ENCODE results near the gene MOB3C.

MOB3C gene

DNA sequence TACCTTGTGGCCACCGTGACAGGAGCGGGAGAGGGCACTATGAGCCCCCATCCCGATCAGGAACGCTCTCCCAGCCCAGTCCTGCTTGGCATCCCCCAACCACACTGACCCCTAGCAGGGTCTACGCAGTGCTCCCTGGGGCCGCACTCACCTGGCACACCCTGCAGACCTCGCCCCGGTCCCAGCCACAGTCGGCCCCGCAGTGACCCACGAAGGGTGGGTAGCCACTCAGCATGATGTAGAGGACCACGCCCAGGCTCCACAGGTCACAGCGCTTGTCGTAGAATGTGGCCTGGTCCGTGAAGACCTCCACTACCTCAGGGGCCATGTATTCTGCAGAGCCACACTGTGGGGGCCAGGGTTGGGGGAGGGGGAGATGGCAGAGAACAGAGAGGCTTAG lies 54.1 kb downstream of the MOB3C start:
- Histone ChIP-seq H2AFZ (ENCODE audit: low read depth, low read length, severe bottlenecking) (no peak overlapping the region), H3K79me2 (ENCODE audit: insufficient read depth, low read length) (no peaks in the 10 kb centered on the region), H3K9ac (ENCODE audit: low read length) (no peak overlapping the region), H3K27me3 (ENCODE audit: low read length) (no peaks in the 10 kb centered on the region), H3K9me2 (replicated peaks; ENCODE audit: insufficient read depth, low read length) (no peaks in the 10 kb centered on the region), H3F3A (ENCODE audit: insufficient read depth) (no peaks in the 10 kb centered on the region), H3K4me3 (ENCODE audit: insufficient read depth, low read length, poor library complexity, severe bottlenecking) (no peak overlapping the region), H3K9me3 (ENCODE audit: insufficient read depth, low read length) (no peaks in the 10 kb centered on the region), H3K27ac (ENCODE audit: low read depth, low read length) (no peak overlapping the region), H3K36me3 (ENCODE audit: low read length) (no peaks in the 10 kb centered on the region), H4K20me1 (ENCODE audit: low read depth, low read length) (no peaks in the 10 kb centered on the region), H3K4me2 (ENCODE audit: low read depth, low read length, poor library complexity, severe bottlenecking) (no peak overlapping the region)
- TF ChIP-seq, protein P1, sequence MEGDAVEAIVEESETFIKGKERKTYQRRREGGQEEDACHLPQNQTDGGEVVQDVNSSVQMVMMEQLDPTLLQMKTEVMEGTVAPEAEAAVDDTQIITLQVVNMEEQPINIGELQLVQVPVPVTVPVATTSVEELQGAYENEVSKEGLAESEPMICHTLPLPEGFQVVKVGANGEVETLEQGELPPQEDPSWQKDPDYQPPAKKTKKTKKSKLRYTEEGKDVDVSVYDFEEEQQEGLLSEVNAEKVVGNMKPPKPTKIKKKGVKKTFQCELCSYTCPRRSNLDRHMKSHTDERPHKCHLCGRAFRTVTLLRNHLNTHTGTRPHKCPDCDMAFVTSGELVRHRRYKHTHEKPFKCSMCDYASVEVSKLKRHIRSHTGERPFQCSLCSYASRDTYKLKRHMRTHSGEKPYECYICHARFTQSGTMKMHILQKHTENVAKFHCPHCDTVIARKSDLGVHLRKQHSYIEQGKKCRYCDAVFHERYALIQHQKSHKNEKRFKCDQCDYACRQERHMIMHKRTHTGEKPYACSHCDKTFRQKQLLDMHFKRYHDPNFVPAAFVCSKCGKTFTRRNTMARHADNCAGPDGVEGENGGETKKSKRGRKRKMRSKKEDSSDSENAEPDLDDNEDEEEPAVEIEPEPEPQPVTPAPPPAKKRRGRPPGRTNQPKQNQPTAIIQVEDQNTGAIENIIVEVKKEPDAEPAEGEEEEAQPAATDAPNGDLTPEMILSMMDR (IDR thresholded peaks at IDR 0.05; ENCODE audit: insufficient read depth, low read length, poor library complexity, severe bottlenecking), result no peak
- no peak for TF ChIP-seq EZH2phosphoT487 (conservative IDR thresholded peaks at IDR 0.05; ENCODE audit: low read length)

DNA sequence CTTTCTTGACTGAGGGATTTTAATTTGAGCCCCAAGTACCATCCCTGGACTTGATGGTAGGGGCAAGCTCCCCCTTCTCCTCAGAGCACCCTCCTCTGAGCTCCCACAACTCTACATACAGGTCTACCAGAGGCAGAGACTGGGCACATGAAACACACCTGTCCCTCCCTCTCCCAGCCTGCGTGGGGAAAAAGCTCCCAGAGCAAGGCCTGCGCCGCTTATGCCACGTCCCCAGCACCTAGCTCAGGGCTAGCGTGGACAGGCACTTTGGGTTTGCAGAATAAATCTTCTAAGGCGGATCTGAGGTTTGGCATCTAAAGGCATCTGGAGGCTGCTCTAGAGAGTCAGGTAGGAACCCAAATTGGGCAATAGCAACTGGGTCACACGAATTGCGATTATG lies 57.6 kb downstream of the MOB3C start:
- no peak overlapping the region for H3K9ac ChIP-seq (ENCODE audit: low read length)
- no peak overlapping the region for H3K4me2 ChIP-seq (ENCODE audit: low read depth, low read length, poor library complexity, severe bottlenecking)
- no peak for TF ChIP-seq EZH2phosphoT487 (conservative IDR thresholded peaks at IDR 0.05; ENCODE audit: low read length)
- TF ChIP-seq, protein P1 (IDR thresholded peaks at IDR 0.05; ENCODE audit: insufficient read depth, low read length, poor library complexity, severe bottlenecking), result no peak
- no peaks in the 10 kb centered on the region for H3K79me2 ChIP-seq (ENCODE audit: insufficient read depth, low read length)
- H3K27me3 ChIP-seq (ENCODE audit: low read length), result no peaks in the 10 kb centered on the region
- H3K4me3 ChIP-seq (ENCODE audit: insufficient read depth, low read length, poor library complexity, severe bottlenecking), result no peak overlapping the region
- no peaks in the 10 kb centered on the region for H3K9me3 ChIP-seq (ENCODE audit: insufficient read depth, low read length)
- H4K20me1 ChIP-seq (ENCODE audit: low read depth, low read length), result no peaks in the 10 kb centered on the region
- no peak overlapping the region for H3K27ac ChIP-seq (ENCODE audit: low read depth, low read length)
- no peaks in the 10 kb centered on the region for H3K36me3 ChIP-seq (ENCODE audit: low read length)
- H3K9me2 ChIP-seq (replicated peaks; ENCODE audit: insufficient read depth, low read length), result no peaks in the 10 kb centered on the region
- no peak overlapping the region for H2AFZ ChIP-seq (ENCODE audit: low read depth, low read length, severe bottlenecking)
- no peaks in the 10 kb centered on the region for H3F3A ChIP-seq (ENCODE audit: insufficient read depth)

DNA sequence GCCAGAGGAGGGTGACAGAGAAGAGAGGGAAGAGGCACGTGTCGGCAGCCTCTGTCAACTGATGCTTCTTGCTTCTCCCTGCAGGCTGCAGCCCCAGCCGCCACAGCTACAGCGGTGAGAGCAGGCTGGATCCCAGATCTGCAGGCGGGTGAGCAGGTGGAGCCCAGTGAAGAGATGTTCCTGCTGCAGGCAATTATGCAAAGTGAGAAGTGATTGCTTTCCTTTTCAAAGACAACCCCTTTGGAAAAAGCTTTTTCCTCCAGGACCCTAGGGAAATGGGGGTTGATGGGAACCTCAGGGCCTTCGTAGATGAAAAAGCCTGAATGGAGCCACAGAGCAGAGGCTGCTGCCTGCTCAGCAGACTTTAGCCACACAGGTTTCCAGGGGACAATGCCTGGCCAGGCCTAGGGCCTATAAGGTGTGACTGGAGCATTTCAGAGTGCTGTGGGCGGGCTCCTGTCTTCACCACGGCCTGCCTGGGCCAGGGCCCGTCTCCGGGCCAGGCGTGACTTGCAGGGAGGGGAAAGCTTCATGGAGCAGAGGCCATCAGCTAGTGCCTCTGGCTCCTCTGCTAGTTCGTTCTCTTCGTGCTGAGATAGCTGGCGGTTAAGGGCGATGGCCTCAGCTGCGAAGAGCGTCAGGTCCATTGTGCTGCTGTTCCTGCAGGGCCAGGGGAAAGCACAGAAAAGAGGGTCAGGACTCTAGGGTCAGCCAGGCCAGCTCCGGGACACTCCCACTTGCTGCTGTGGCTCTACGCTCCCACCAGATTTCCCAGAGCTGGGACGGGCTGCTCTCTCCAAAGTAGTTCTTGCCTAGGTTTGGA lies 58.3 kb downstream of the MOB3C start:
- Histone ChIP-seq H3K4me2 (ENCODE audit: low read depth, low read length, poor library complexity, severe bottlenecking) (no peak overlapping the region), H4K20me1 (ENCODE audit: low read depth, low read length) (no peaks in the 10 kb centered on the region), H2AFZ (ENCODE audit: low read depth, low read length, severe bottlenecking) (no peak overlapping the region), H3K9me3 (ENCODE audit: insufficient read depth, low read length) (no peaks in the 10 kb centered on the region), H3K27ac (ENCODE audit: low read depth, low read length) (no peak overlapping the region), H3K4me3 (ENCODE audit: insufficient read depth, low read length, poor library complexity, severe bottlenecking) (no peak overlapping the region), H3K27me3 (ENCODE audit: low read length) (no peaks in the 10 kb centered on the region), H3F3A (ENCODE audit: insufficient read depth) (no peaks in the 10 kb centered on the region), H3K79me2 (ENCODE audit: insufficient read depth, low read length) (no peaks in the 10 kb centered on the region), H3K9me2 (replicated peaks; ENCODE audit: insufficient read depth, low read length) (no peaks in the 10 kb centered on the region), H3K36me3 (ENCODE audit: low read length) (no peaks in the 10 kb centered on the region), H3K9ac (ENCODE audit: low read length) (no peak overlapping the region)
- TF ChIP-seq, protein P1 (IDR thresholded peaks at IDR 0.05; ENCODE audit: insufficient read depth, low read length, poor library complexity, severe bottlenecking), result no peak
- TF ChIP-seq EZH2phosphoT487 (conservative IDR thresholded peaks at IDR 0.05; ENCODE audit: low read length), result no peak

All from SU-DHL-6 (cell line).